GM21515 (cell line): ENCODE results near the gene POC1B.

Source experiments
- ATAC-seq: cut with Tn5 transposase; IDR thresholded peaks from one replicate; pipeline ENCODE4 v1.9.1; 2021; ENCODE audit not compliant: unreplicated experiment

The POC1B gene

DNA sequence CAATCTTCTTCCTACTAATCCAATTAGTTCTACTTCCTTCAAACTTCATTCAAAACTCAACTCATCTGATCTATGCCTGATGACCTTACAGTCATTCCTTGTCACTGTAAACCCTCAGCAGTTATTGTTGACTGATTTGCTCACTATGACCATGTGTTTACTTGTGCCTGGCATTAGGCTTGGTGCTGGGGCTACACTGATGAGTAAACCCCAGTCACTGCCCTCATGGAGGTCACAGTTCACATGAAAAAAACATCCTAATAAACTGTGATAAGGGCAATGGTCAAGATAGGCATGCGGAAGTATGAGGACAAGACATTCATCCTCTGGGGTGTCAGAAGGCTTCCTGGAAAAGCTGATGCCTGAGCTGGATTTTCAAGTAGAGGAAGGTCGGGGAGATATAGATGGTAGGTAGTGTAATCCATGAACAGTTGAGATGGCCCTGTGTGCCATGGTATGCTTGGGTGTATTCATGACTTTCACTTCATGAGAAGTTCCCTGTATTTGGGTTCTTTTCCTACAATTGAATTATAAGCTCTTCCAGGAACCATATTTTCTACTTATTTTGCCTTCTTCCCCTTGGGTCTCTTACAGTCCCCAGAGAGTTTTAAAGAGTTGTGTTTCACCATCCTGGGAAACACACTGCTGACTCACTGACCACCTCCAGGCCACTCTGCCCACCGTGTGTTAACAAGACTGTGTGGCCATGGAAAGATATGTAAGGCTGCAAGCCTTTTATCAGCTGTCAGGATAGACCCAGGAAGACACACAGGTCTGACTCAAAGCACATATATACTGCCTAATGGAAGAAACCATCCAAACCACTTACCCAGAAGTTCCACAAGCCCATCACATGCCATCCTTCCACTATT is 134.8 kb downstream of the POC1B start:
- no peak for ATAC-seq

DNA sequence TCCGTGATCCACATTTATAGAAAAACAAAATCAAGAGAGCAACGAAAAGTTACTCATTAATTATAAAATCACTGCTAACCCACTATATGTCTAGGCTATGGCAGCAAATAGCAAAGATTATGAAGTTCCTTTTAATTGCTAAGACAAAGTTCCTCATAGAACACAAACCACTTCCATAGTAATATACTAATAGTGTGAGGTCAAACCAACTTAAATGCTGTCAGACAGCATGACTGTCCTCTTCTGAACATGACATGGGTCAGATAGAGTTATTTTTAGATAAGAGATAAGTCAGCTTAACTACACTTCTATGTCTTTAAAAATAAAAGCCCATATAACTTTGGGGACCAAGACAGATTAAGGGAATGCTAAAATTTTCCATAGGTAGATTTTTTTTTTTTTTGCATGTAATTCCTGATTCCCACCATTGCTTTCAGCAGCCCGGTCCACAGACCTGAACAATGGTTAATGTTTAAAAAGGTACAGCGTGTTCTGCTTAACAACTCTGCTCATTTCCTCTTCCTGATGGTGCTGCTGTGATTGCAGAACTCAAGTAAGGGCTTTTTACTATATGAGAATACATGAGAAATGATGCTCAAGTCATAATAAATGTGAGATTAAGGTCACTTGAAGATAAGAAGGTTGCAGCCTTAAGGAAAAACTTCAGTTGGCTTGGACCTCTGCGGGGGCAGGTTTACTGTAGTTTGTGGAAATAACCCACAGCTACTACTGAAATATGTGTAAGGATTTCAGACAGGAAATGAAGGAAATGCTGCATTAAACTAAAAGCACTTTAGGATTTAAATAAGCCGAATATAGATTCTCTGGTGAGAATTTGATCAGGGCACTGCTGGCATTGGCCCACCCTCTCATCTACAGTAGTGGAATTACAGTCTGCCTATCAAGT is 135.8 kb downstream of the POC1B start:
- ATAC-seq, result no peak

DNA sequence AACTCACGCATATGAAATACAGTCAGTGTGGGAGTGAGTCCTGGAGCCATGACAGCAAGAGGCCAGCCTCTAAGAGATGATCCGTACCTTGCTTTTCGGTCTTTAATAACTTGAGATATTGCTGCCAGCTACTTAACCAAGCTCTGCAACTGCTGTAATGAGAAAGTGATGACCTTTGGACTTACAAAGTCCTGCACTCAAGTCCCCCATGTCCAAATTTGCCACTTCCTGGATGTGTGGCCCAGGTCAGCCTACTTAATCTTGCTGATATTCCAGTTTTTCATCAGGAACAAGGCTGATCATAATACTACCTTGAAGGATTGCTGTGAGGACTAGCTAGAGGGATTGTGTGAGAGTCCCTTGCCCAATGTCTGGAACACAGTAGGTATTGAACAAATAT is 139.7 kb downstream of the POC1B start:
- ATAC-seq, result no peak

DNA sequence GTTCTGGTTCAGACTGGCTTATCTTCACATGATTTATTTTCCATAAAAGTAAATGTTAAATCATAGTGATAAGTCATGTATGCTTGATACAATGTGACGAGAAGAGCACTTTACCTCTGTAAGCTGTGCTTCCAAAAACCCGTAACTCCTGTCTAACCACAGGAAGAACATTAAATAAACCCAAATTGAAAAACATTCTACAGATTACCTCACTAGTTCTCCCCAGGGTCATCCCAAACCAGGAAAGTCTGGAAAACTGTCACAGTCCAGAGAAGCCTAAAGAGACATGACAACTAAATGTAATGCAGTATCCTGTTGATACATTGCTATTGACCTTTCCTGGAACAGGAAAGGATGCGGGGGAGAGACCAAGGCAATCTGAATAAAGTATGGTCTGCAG is 141.0 kb downstream of the POC1B start:
- no peak for ATAC-seq

- ATAC-seq, result no peak
Observed at GRCh38 chr12:89384050-89384758, 141.6 kb downstream of the POC1B start.

GRCh38 chr12:89383235-89384049 is 142.4 kb downstream of the POC1B start:
- ATAC-seq, result no peak

GRCh38 chr12:89382328-89382727 is 143.5 kb downstream of the POC1B start:
- ATAC-seq, result no peak

- ATAC-seq, result no peak
Observed at GRCh38 chr12:89379839-89380467, 145.9 kb downstream of the POC1B start.

- no peak for ATAC-seq
Observed at GRCh38 chr12:89379148-89379838, 146.6 kb downstream of the POC1B start.

DNA sequence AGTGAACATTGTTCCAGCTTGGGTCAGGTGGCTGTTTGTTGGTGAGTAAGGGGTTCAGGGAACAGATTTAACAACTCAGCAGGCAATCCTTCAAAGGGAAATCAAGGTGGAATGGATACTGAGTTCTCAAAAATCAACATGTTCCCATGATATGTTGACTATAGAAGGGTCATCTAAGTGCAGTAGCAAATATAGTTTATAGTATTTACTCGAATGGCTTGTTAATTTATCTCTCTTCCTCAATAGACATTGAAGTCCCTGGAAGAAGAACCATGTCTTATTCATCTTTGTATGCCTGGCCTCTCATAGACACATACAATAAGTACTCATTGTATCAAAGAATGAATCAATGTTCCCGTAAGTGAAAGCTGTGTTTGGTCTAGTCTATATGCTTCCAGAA is 149.0 kb downstream of the POC1B start:
- ATAC-seq, result no peak

GRCh38 chr12:89376202-89376529 is 149.7 kb downstream of the POC1B start:
- no peak for ATAC-seq

DNA sequence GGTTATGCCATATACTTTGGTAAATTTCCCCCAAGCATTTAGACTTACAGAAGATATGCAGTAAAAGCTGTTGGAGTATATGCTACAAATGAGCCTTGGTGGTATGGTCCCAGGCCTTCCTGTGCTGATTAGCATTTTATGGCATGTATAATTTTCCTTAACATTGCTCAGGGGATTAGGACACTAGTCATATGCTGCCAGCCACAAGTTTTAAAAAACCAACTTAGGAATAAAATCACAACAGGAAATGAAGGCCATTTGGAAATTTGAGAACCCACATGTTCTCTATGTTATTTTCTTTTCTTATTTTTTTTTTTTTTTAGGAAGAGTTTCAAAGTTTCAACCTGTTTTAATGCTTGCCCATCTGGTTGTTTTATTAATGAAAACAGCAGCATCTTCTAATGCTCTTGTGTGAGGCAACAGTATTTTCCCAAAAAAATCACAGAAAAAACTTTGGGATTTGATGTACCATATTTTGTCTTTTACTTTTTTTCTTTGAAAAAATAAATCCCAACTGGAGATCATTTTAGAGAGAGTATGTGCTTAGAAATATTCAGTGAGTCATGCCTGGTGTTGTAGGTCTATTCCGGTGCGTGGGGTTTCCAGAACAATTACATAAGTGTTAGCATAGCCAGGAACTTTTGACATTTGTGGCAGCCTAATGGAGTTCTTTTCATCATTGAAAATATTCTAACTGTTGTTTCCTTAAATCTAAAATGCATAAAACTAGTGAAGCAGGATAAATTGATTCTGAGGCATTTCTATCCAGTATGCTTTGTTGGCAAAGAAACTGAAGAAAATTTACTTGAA is 151.9 kb downstream of the POC1B start:
- no peak for ATAC-seq

DNA sequence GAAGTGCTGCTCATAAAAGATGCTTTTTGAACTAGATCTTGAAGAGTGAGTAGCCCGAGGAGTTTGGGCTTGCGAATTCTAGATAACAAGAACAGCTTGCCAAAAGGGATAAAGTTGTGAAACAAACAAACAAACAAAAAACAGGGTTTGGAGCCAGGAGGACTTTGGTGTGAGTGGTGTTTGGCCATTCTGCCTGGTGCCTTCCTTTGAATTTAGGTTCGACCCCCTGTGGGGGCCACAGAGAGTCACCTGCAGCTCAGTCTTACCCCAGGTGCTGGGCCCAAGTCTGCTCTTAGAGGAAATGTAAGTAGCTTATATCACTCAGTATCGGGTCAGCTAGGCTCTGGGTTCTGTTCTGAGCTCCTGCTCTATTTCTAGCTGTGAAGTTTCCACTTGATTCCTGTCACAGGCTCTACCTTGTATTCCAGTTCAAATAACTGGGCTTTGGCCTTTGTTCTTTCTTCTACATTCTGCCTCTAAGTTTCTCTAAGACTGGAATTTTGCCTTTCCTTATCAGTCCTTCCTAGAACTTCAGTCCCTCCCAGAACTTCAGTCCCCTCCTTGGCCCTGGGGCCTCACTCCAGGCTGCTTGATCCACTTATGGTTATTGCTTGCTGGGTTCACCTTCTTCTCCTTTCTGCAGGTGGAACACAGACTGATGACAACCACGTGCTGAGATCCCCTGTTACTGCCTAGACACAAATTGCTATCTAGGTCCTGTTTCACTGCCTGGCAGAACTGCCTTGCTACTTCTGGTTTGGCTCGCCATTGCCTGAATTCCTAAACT is 153.1 kb downstream of the POC1B start:
- ATAC-seq, result no peak

GRCh38 chr12:89370850-89371249 is 155.0 kb downstream of the POC1B start:
- no peak for ATAC-seq

- ATAC-seq, result no peak
Observed at GRCh38 chr12:89370421-89370831, 155.4 kb downstream of the POC1B start.
